Neural crest cell (in vitro differentiated cells): ENCODE measurements around the gene SCAI. TPM values are rescaled to one million over a fixed set of nuclear protein-coding genes. Genes with fewer than 3 reads are reported as not detected.

Experiments used
- DNase-seq: peaks from one replicate; pipeline ENCODE4 v3.0.0; 2021; ENCODE audit warnings: low read depth, mixed read lengths, low spot score
- H3K27ac Mint-ChIP-seq: one replicate; pipeline ENCODE4 v1.8.0; 2021; ENCODE audit warnings: mild to moderate bottlenecking, mixed read lengths; ENCODE audit not compliant: unreplicated experiment
- H3K27me3 Mint-ChIP-seq: 2 replicates; pipeline ENCODE4 v1.8.0; 2021; ENCODE audit warnings: low read depth, mild to moderate bottlenecking, mixed read lengths
- H3K36me3 Mint-ChIP-seq: 2 replicates; pipeline ENCODE4 v1.8.0; 2021; ENCODE audit warnings: low read depth, mild to moderate bottlenecking, mixed read lengths
- H3K4me1 Mint-ChIP-seq: 2 replicates; pipeline ENCODE4 v1.8.0; 2021; ENCODE audit warnings: mixed read lengths
- H3K4me3 Mint-ChIP-seq: one replicate; pipeline ENCODE4 v1.8.0; 2021; ENCODE audit warnings: mild to moderate bottlenecking, mixed read lengths
- H3K9me3 Mint-ChIP-seq: 2 replicates; pipeline ENCODE4 v1.8.0; 2021; ENCODE audit warnings: mixed read lengths
- CTCF ChIP-seq: fragments of 200-600 bp; sonication (generic); conservative IDR thresholded peaks from 2 replicates; pipeline ENCODE4 v1.5.0; 2021; ENCODE audit warnings: antibody characterized with exemption, mild to moderate bottlenecking
- long read RNA-seq: library from polyadenylated mRNA; unstranded; transcript quantifications from one replicate; pipeline ENCODE4 v2.0.0, GENCODE V29; 2020
- total RNA-seq: library from RNA; stranded (reverse); gene quantifications from 2 replicates; pipeline ENCODE4 v1.2.1, GENCODE V29; 2021

The SCAI gene
- total RNA-seq = 13.1 and 15.2 TPM in 2 replicates
- long read RNA-seq, full-length matches to known transcripts = 3 of 9 reads
- long read RNA-seq, partial matches to known transcripts = 2 of 9 reads
- long read RNA-seq, other reads (novel, unspliced or antisense) = 4 of 9 reads

DNA sequence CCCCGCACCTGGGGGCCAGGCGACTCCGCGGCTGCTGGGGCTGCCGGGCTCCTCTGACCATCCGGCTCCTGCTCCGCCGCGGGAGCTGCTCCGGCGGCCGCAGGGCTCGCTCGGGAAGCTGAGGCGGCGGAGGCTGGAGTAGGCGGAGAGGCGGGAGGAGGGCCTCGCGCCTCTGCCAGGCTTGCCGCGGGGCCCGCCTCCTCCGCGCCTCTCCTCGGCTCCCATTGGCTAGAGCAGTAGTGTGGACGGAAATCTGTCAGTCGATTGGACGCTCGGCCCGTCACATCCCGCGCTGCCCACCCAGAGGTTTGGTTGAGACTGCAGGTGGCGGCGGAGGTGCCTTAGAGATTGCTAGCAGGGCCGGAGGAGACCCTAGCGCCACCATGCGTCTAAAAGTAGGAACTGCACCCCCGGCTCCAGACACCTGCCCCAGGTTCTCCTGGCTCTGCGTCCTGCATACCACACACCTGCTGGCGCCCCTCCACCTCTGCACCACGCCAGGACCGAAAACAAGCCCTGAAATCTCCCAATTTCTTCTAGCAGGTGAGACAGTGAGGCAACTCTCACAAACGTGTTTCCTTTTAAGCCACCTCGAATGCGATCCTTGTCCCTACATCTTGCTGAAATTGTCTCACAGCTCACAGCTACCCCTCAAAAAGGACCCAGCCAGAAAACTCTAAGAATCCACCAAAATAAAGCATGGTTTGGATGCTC is at the start of gene SCAI:
Gene SCAI (minus strand): TSS at position 152 of the 714 bp plus-strand sequence. CDS start 91 bp downstream, at position 61.
- peak within 1 kb of the TSS; percentile 58 for H3K27ac Mint-ChIP-seq
- no peaks in the 10 kb centered on the region for H3K27me3 Mint-ChIP-seq
- H3K9me3 Mint-ChIP-seq = no peaks in the 10 kb centered on the region
- H3K4me3 Mint-ChIP-seq = peak within 1 kb of the TSS; percentile 99
- peak; percentile 99 for TF ChIP-seq CTCF
- DNase-seq = peak; percentile 97
- peaks cover 14% of the 10 kb centered on the region for H3K4me1 Mint-ChIP-seq
- H3K36me3 Mint-ChIP-seq = no peaks in the 10 kb centered on the region

DNA sequence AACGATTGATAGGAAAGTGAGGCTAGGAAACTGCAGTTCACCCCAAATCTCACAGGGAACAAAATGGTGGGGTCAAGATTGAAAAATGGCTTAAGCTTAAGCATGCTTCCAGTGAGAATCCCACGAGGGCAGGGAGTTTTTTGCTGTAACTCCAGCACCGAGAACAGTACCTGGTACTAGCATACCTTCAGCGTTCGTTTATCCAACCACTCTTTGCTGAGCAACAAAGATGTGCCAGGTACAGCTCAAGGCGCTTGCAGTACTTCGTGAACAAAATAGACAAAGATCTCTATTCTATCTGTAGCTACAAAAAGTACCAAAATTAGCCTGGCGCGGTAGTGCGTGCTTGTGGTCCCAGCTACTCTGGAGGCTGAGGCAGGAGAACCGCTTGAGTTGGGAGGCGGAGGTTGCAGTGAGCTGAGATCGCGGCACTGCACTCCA is 47.1 kb upstream of the SCAI start:
- Mint-ChIP-seq H3K9me3 (no peaks in the 10 kb centered on the region), H3K36me3 (no peaks in the 10 kb centered on the region), H3K4me3 (peak overlapping the region; percentile 99), H3K27me3 (no peaks in the 10 kb centered on the region), H3K4me1 (peaks cover 17% of the 10 kb centered on the region), H3K27ac (peak overlapping the region; percentile 99)
- TF ChIP-seq CTCF = no peak
- no peak for DNase-seq

DNA sequence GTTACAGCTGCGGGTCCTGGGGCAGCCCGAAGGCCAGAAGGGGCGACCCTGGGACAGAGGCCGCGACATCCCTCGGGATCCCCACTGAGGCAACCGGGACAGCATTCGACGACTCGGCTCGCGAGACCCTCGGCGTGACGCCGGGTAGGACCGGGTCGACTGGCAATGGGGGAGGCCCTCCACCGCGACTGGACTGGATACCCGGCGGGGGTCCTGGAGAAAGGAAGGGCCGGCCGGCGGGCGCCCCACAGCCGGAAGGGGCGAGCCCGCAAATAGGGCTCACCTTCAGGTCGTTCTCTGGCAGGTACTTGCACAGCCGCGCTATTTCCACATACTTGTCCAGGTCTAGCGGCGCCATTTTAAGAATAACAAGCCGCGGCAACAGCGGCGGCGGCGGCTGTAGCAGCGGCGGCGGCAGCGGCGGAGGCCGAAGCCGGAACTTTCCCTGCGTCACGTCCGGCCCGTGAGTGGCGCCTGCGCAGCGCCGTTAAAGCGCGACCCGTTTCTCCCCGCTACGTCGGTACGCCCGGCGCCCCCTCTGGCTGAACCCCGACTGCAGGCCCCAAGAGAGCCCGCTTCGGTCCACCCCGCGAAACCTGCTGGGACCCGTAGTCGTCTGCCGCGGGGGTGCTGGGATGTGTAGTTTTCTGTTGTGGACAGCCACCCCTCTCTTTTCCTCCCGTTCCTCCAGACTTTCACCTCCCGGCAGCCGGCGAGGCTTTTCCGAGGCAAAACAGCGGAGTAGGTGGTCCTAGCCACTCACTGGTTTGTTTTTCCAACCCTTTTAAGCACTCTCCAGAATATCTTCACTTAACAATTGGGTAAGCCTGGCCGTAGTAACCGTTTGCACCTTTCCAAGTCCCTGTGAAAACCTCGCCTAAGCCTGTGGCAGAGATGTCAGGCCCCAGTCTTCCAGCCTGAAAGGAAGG is 46.3 kb upstream of the SCAI start, which contains the start of gene PPP6C:
Gene PPP6C (minus strand): TSS at position 443 of the 929 bp plus-strand sequence. CDS start 85 bp downstream, at position 358.
- Mint-ChIP-seq H3K27ac (peak within 1 kb of the TSS; percentile 99), H3K4me1 (peaks cover 17% of the 10 kb centered on the region), H3K27me3 (no peaks in the 10 kb centered on the region), H3K36me3 (no peaks in the 10 kb centered on the region), H3K9me3 (no peaks in the 10 kb centered on the region), H3K4me3 (peak within 1 kb of the TSS; percentile 99)
- peak; percentile 62 for TF ChIP-seq CTCF
- DNase-seq = peak; percentile 97

DNA sequence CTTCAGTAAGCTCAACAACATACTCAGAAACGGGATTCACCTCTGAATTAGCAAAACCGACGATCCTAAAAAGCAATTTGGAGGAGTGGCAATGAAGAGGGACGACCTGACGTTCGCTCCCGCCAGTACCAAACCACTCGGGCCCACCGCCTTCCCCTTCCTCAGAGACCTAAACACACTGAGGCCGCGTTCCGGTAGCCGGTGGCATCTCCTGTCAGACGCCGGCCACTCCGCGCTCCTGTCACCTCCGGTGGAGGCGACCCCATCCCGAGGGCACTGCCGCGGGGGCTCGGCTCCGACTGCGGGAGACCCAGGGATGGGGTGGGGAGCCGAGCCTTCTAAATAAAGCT is 45.7 kb upstream of the SCAI start:
- no peak overlapping the region for H3K27ac Mint-ChIP-seq
- no peaks in the 10 kb centered on the region for H3K27me3 Mint-ChIP-seq
- no peak for DNase-seq

More for the DNA sequence above, 45.7 kb upstream of the SCAI start:
- Mint-ChIP-seq H3K36me3 (no peaks in the 10 kb centered on the region), H3K4me1 (peaks cover 17% of the 10 kb centered on the region), H3K9me3 (no peaks in the 10 kb centered on the region), H3K4me3 (peak overlapping the region; percentile 99)
- TF ChIP-seq CTCF = no peak
